ENCODE results near the gene ZNF581. TPM values are rescaled to one million over a fixed set of nuclear protein-coding genes. Genes with fewer than 3 reads are reported as not detected.

The ZNF581 gene
- total RNA-seq, 4 donors from 2014 or later, result 8.4 to 17.5 (median 11.4) TPM

DNA sequence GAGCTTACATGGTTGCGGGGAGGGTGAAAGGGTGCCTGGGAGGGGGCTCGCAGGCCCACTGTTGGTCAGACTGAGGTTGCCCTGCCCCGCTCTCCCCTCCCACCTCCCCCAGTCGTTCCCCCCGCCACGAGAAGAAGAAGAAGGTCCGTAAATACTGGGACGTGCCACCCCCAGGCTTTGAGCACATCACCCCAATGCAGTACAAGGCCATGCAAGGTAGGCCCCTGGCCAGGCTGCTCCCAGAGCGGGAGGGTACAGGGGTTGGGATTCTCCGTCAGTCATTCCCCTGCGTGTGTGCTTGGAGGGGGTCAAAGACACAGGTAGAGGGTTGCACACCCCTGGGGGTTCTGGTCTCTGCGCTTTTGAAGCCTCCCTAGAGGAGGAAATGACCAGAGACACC is 17.0 kb downstream of the ZNF581 start:
- Histone ChIP-seq H3K27me3 (no peaks in the 10 kb centered on the region), H3K9me3 (no peaks in the 10 kb centered on the region), H3K27ac (no peak overlapping the region), H3K4me1 (peaks cover 0 to 57% (median 39%) of the 10 kb centered on the region in 3 donors), H3K36me3 (peaks cover 0 to 69% of the 10 kb centered on the region in 2 donors), H3K4me3 (no peak overlapping the region)
- TF ChIP-seq POLR2A (IDR thresholded peaks at IDR 0.05) (no peak), POLR2AphosphoS5 (IDR thresholded peaks at IDR 0.05) (no peak), EP300 (IDR thresholded peaks at IDR 0.05) (no peak)
- TF ChIP-seq, protein P1, sequence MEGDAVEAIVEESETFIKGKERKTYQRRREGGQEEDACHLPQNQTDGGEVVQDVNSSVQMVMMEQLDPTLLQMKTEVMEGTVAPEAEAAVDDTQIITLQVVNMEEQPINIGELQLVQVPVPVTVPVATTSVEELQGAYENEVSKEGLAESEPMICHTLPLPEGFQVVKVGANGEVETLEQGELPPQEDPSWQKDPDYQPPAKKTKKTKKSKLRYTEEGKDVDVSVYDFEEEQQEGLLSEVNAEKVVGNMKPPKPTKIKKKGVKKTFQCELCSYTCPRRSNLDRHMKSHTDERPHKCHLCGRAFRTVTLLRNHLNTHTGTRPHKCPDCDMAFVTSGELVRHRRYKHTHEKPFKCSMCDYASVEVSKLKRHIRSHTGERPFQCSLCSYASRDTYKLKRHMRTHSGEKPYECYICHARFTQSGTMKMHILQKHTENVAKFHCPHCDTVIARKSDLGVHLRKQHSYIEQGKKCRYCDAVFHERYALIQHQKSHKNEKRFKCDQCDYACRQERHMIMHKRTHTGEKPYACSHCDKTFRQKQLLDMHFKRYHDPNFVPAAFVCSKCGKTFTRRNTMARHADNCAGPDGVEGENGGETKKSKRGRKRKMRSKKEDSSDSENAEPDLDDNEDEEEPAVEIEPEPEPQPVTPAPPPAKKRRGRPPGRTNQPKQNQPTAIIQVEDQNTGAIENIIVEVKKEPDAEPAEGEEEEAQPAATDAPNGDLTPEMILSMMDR (IDR thresholded peaks at IDR 0.05), result no peak
- no peak for ATAC-seq
- WGBS, 2 donors (ENCODE audit: low coverage in 1 of 2), result no CpG with 5 or more reads among the region's 12 CpGs

DNA sequence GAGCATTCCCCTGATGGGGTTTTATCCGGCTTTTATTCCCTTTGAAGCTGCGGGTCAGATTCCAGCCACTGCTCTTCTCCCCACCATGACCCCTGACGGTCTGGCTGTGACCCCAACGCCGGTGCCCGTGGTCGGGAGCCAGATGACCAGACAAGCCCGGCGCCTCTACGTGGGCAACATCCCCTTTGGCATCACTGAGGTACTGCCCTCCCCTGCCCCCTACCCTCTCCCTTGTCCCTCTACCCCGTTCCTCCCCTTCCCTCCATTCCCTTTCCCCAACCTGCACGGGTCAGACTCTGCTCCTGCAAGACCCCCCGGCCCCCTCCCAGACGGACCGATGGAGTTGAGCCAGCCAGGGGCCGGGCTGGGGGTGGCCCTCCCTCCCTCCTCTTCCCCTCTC is 17.5 kb downstream of the ZNF581 start:
- WGBS, 2 donors (ENCODE audit: low coverage in 1 of 2), result 49 to 60% methylated on average over 1 to 5 of the region's 16 CpGs

DNA sequence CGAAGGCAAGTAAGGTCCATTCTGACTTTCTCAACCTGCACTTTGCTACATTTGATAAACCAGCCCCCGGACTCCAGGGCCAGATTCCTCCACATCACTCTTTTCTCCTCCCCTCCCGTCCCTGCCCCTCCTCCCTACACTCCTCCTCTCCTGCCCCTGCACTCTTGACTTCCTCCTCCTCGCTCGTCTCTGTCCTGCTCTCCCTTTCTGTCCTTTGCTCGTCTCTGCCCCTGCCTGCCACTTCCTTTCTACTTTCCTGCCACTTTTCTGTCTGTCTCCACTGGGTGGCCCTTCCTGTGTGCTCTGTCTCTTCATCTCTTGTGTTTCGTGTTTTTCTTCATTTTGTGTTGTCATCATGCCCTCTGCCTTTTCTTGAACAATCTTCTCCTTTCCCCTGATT is 18.4 kb downstream of the ZNF581 start:
- H3K4me3 ChIP-seq, result no peak overlapping the region
- TF ChIP-seq EP300 (IDR thresholded peaks at IDR 0.05), result no peak
- no peak for TF ChIP-seq POLR2AphosphoS5 (IDR thresholded peaks at IDR 0.05)
- no peak for TF ChIP-seq POLR2A (IDR thresholded peaks at IDR 0.05)
- TF ChIP-seq, protein P1 (IDR thresholded peaks at IDR 0.05), result no peak
- H3K27me3 ChIP-seq, result no peaks in the 10 kb centered on the region
- no peak for ATAC-seq
- WGBS, 2 donors (ENCODE audit: low coverage in 1 of 2), result 67 to 68% methylated on average over 7 of the region's 7 CpGs
- peaks cover 0 to 83% of the 10 kb centered on the region in 2 donors for H3K36me3 ChIP-seq
- H3K9me3 ChIP-seq, result no peaks in the 10 kb centered on the region
- no peak overlapping the region for H3K27ac ChIP-seq
- peaks cover 0 to 48% (median 28%) of the 10 kb centered on the region in 3 donors for H3K4me1 ChIP-seq

More for the DNA sequence above, 17.5 kb downstream of the ZNF581 start:
- Histone ChIP-seq H3K36me3 (peaks cover 0 to 75% of the 10 kb centered on the region in 2 donors), H3K9me3 (no peaks in the 10 kb centered on the region), H3K27me3 (no peaks in the 10 kb centered on the region), H3K27ac (no peak overlapping the region), H3K4me1 (peaks cover 0 to 51% (median 37%) of the 10 kb centered on the region in 3 donors), H3K4me3 (no peak overlapping the region)
- no peak for ATAC-seq
- no peak for TF ChIP-seq POLR2AphosphoS5 (IDR thresholded peaks at IDR 0.05)

DNA sequence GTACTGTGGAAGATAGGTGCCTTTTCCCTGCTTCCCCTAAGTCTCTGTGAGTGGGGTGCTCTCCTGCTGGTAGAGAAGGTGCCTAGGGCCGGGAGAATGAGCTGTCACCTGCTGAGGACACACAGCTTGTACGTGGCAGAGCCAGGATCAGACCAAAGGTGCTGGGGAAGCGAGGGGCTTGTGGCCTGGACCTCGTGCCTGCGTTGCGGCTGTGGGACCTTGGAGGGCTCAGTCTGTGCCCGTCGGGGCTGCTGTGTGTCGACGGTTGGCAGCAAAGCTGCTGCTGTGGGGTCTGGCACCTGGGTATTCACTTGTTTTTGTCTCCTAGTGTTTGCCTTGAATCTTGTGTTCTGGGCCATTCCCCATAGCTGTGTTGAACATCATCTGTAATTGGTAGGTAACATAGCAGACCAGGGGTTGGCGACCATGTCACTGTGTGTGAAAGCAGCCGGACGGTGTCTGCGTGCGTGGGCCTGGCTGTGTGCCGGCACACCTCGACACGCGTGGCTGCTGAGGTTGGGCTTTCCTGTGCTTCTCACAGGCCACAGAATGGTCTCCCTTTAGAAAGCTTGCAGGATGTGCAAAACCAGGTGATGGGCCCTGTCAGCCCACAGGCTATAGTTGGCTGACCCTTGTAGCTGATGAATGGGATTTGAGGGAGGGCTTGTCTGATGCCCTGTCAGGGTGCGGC is 20.5 kb downstream of the ZNF581 start:
- Histone ChIP-seq H3K4me1 (peaks cover 0 to 33% (median 7%) of the 10 kb centered on the region in 3 donors), H3K9me3 (no peaks in the 10 kb centered on the region), H3K27me3 (no peaks in the 10 kb centered on the region), H3K27ac (no peak overlapping the region), H3K36me3 (peaks cover 0 to 100% of the 10 kb centered on the region in 2 donors), H3K4me3 (no peak overlapping the region)
- TF ChIP-seq POLR2AphosphoS5 (IDR thresholded peaks at IDR 0.05), result no peak
- TF ChIP-seq, protein P1 (IDR thresholded peaks at IDR 0.05), result no peak
- no peak for TF ChIP-seq POLR2A (IDR thresholded peaks at IDR 0.05)
- no peak for TF ChIP-seq EP300 (IDR thresholded peaks at IDR 0.05)
- WGBS, 2 donors (ENCODE audit: low coverage in 1 of 2), result no CpG with 5 or more reads among the region's 20 CpGs
- ATAC-seq, result no peak

DNA sequence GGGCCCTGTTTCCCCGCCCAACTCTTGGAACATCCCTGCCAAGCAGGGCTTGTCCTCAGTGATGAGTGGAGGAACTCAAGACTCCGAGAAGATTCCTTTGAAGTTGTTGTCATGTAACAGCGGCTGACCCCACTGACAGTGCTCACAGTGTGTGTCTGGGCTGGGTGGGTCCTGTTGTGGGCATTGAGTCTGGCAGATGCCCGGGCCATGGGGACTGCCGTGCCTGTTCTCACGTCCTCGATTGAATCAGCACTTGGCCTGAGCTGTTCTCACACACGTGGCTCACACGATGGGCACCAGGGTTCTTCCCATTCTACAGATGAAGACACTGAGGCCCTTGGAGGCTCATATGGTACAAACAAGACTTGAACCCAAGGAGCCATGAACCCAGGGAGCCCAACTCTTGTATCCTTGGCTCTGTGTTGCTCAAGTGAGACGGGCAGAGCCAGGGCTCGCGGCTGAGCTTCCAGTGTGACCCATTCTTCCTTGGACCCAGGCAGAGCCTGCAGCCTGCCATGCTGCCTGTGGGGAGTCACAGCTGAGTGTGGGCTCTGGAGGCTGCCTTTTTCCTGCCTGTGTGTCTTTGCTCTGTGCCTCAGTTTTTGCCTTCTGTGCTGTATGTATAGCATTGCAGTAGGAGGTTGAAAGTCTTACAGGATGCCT is 23.0 kb downstream of the ZNF581 start:
- TF ChIP-seq, protein P1 (IDR thresholded peaks at IDR 0.05), result no peak
- no peak for TF ChIP-seq POLR2AphosphoS5 (IDR thresholded peaks at IDR 0.05)
- TF ChIP-seq EP300 (IDR thresholded peaks at IDR 0.05), result no peak
- no peak for TF ChIP-seq POLR2A (IDR thresholded peaks at IDR 0.05)

More for the DNA sequence above, 23.0 kb downstream of the ZNF581 start:
- Histone ChIP-seq H3K36me3 (peaks cover 0 to 100% of the 10 kb centered on the region in 2 donors), H3K9me3 (no peaks in the 10 kb centered on the region), H3K27me3 (no peaks in the 10 kb centered on the region), H3K27ac (no peak overlapping the region), H3K4me1 (peaks cover 0 to 22% (median 0%) of the 10 kb centered on the region in 3 donors), H3K4me3 (no peak overlapping the region)
- ATAC-seq, result no peak
- WGBS, 2 donors (ENCODE audit: low coverage in 1 of 2), result 57% methylated on average over 2 of the region's 12 CpGs; no CpG with 5 or more reads in 1 of the 2 donors

All from gastroesophageal sphincter (tissue), 4 donors.